HepG2 (cell line): ENCODE measurements around the gene ACAP1. TPM values are rescaled to one million over a fixed set of nuclear protein-coding genes. Genes with fewer than 3 reads are reported as not detected.

Experiments
- CENPX ChIP-seq: sonication (generic); formaldehyde crosslinking; IDR thresholded peaks from 2 replicates; pipeline ENCODE4 v1.9.0; 2021; ENCODE audit warnings: mild to moderate bottlenecking, missing genetic modification reagents, moderate library complexity
- FIP1L1 ChIP-seq: fragments of 200-400 bp; formaldehyde crosslinking; IDR thresholded peaks from 2 replicates; pipeline ENCODE4 v1.6.1; 2018; ENCODE audit warnings: low read depth, mild to moderate bottlenecking, low read length, moderate library complexity, borderline replicate concordance; ENCODE audit not compliant: insufficient read depth
- FOXO1 ChIP-seq: sonication (generic); formaldehyde crosslinking; IDR thresholded peaks from 2 replicates; pipeline ENCODE4 v1.4.0; 2020; ENCODE audit warnings: missing genetic modification reagents
- FOXP1 ChIP-seq, 2 experiments: fragments of 450-650 bp in 1 of 2; IDR thresholded peaks; 2 replicates each; pipeline ENCODE4 v1.6.1; 2017 to 2018; ENCODE audit warnings: antibody characterized with exemption in 1 of 2
- MAFK ChIP-seq, 2 experiments: IDR thresholded peaks in 1 of 2; conservative IDR thresholded peaks in 1 of 2; 2 replicates each; pipeline ENCODE4 v1.6.1; 2011; ENCODE audit warnings: improper control_type of control experiment in 2 of 2, low read length in 2 of 2
- MBNL3 ChIP-seq: fragments of 250-450 bp; sonication (Bioruptor Pico); conservative IDR thresholded peaks from 2 replicates; pipeline ENCODE4 v1.8.0; 2022; ENCODE audit warnings: mild to moderate bottlenecking, inconsistent platforms
- MTA1 ChIP-seq: sonication (generic); formaldehyde crosslinking; IDR thresholded peaks from 2 replicates; pipeline ENCODE4 v1.4.0; 2020; ENCODE audit warnings: missing genetic modification reagents, mild to moderate bottlenecking, borderline replicate concordance
- PTBP1 ChIP-seq: fragments of 200-400 bp; formaldehyde crosslinking; IDR thresholded peaks from 2 replicates; pipeline ENCODE4 v1.6.1; 2018; ENCODE audit warnings: low read length, low read depth; ENCODE audit not compliant: poor library complexity, severe bottlenecking
- RELA ChIP-seq: sonication (generic); formaldehyde crosslinking; IDR thresholded peaks from 2 replicates; pipeline ENCODE4 v1.4.0; 2020; ENCODE audit warnings: missing genetic modification reagents
- RXRA ChIP-seq: sonication (generic); formaldehyde crosslinking; IDR thresholded peaks from 2 replicates; pipeline ENCODE4 v1.5.1; 2020; ENCODE audit warnings: missing genetic modification reagents
- SIX4 ChIP-seq: sonication (generic); formaldehyde crosslinking; IDR thresholded peaks from 2 replicates; pipeline ENCODE4 v1.4.0; 2020; ENCODE audit warnings: missing genetic modification reagents
- ZNF224 ChIP-seq: sonication (generic); formaldehyde crosslinking; IDR thresholded peaks from 2 replicates; pipeline ENCODE4 v1.5.0; 2020; ENCODE audit warnings: mild to moderate bottlenecking, missing genetic modification reagents
- ZNF225 ChIP-seq: sonication (generic); formaldehyde crosslinking; IDR thresholded peaks from 2 replicates; pipeline ENCODE4 v1.4.0; 2020; ENCODE audit warnings: mild to moderate bottlenecking, missing genetic modification reagents
- ZNF296 ChIP-seq: sonication (generic); formaldehyde crosslinking; conservative IDR thresholded peaks from 2 replicates; pipeline ENCODE4 v1.5.0; 2020; ENCODE audit warnings: mild to moderate bottlenecking, missing genetic modification reagents
- ZNF326 ChIP-seq: sonication (generic); formaldehyde crosslinking; IDR thresholded peaks from 2 replicates; pipeline ENCODE4 v1.4.0; 2020; ENCODE audit warnings: missing genetic modification reagents, borderline replicate concordance
- ZNF484 ChIP-seq: sonication (generic); formaldehyde crosslinking; IDR thresholded peaks from 2 replicates; pipeline ENCODE4 v1.5.1; 2020; ENCODE audit warnings: mild to moderate bottlenecking, low read depth, missing genetic modification reagents, borderline replicate concordance
- ZNF550 ChIP-seq: sonication (generic); formaldehyde crosslinking; IDR thresholded peaks from 2 replicates; pipeline ENCODE4 v1.4.0; 2020; ENCODE audit warnings: mild to moderate bottlenecking, missing genetic modification reagents, borderline replicate concordance
- ZNF552 ChIP-seq: sonication (generic); formaldehyde crosslinking; IDR thresholded peaks from 2 replicates; pipeline ENCODE4 v1.9.0; 2022; ENCODE audit warnings: missing genetic modification reagents, mild to moderate bottlenecking, borderline replicate concordance
- ZNF619 ChIP-seq: sonication (generic); formaldehyde crosslinking; IDR thresholded peaks from 2 replicates; pipeline ENCODE4 v1.4.0; 2020; ENCODE audit warnings: mild to moderate bottlenecking, missing genetic modification reagents
- ZSCAN25 ChIP-seq: sonication (generic); formaldehyde crosslinking; IDR thresholded peaks from 2 replicates; pipeline ENCODE4 v1.8.0; 2022; ENCODE audit warnings: mild to moderate bottlenecking, missing genetic modification reagents
- polyA plus RNA-seq, 8 experiments: library from polyadenylated mRNA; depleted of rRNA in 3 of 8; stranded (reverse) in 7 of 8; unstranded in 1 of 8; fragments of >200 nt; fragmentation: Illumina TruSeq in 4 of 8; extraction: Trizol in 4 of 8; gene quantifications; 2 replicates each; pipeline versions ENCODE4 v1.2.1 to v1.2.3, GENCODE V29; 2011 to 2016; ENCODE audit warnings: low read depth in 4 of 8, missing spikeins in 1 of 8, mixed read lengths in 1 of 8; ENCODE audit not compliant: insufficient read depth in 1 of 8
- total RNA-seq, 5 experiments: library from RNA; depleted of rRNA; stranded (reverse); fragments of >200 nt; fragmentation: Illumina TruSeq; extraction: Trizol; gene quantifications; 2 replicates each; pipeline ENCODE4 v1.2.3, GENCODE V29; 2016; ENCODE audit warnings: low read depth in 1 of 5
- TF ChIP-seq, protein P1 (sequence below): sonication (generic); formaldehyde crosslinking; IDR thresholded peaks from 2 replicates; pipeline ENCODE4 v1.4.0; 2020; ENCODE audit warnings: missing genetic modification reagents
- TF ChIP-seq, protein P2 (sequence below): sonication (generic); formaldehyde crosslinking; conservative IDR thresholded peaks from 2 replicates; pipeline ENCODE4 v1.4.0; 2020; ENCODE audit warnings: missing genetic modification reagents
- TF ChIP-seq, protein P3 (sequence below): sonication (generic); formaldehyde crosslinking; IDR thresholded peaks from 2 replicates; pipeline ENCODE4 v1.8.1; 2023; ENCODE audit warnings: mild to moderate bottlenecking, missing genetic modification reagents, borderline replicate concordance
- TF ChIP-seq, protein P4 (sequence below): sonication (generic); formaldehyde crosslinking; IDR thresholded peaks from 2 replicates; pipeline ENCODE4 v1.5.0; 2020; ENCODE audit warnings: mild to moderate bottlenecking, missing genetic modification reagents

ACAP1 gene
- total and polyA plus RNA-seq, 2 of the 13 experiments (the other 11 are each of a cell fraction or from before 2014, with no cell fraction given), result 1.3 to 2.5 TPM

DNA sequence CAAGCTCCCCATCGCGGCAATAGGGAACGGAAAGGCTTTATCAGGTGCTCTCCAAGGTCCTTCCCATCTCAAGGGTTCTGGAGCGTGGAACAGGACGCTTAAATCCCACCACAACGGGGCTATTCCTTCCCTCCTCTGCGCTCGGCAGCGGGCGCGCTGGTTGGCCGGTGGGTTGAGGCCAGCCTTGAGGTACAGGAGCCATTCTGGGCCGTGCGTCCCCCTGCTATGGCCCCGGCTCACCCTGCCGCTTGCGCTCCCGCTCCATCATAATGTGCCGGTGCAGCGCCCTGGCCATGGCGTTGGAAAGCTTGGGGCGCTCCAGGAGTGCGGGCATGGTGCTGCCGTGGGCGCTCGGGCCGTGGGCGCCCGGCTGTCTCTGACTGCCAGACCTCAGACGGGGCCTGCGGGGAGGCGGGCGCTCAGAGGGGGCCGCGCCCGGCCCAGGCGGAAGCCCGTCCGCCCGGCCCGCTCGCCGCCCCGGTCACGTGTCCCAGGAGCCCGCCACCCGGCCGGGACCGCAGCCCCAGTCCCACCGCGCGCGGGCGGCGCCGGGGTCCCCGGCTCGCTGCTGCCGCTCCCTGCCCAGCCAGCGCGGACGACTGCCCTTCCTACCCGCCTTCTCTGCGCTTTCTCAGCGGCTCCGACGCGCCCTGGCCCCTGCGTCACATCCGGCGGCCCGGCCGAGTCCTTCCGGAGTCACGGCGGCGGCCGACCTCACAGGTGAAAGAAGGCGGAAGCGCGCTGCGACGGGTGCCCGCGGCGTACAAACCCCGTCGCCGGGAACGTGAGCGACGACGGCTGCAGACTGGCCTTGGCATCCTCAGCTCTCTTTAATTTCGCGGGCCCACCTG lies 21.4 kb upstream of the ACAP1 start, which contains the start of gene GPS2 (continued):
- TF ChIP-seq, protein P1, sequence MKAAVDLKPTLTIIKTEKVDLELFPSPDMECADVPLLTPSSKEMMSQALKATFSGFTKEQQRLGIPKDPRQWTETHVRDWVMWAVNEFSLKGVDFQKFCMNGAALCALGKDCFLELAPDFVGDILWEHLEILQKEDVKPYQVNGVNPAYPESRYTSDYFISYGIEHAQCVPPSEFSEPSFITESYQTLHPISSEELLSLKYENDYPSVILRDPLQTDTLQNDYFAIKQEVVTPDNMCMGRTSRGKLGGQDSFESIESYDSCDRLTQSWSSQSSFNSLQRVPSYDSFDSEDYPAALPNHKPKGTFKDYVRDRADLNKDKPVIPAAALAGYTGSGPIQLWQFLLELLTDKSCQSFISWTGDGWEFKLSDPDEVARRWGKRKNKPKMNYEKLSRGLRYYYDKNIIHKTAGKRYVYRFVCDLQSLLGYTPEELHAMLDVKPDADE (CRISPR knock-in tag), result no peak
- TF ChIP-seq ZNF296 (CRISPR knock-in tag) (0 out of 2 replicates have a peak, but pooled peaks have one; percentile 42), MAFK (conservative IDR thresholded peaks at IDR 0.05 in 1 of 2, IDR thresholded peaks at IDR 0.05 in 1 of 2; ENCODE audit: low read length in 2 of 2) (no peak), ZSCAN25 (CRISPR knock-in tag) (0 out of 2 replicates have a peak, but pooled peaks have one; percentile 27), MBNL3 (no peak), ZNF484 (CRISPR knock-in tag) (no peak), FIP1L1 (no peak), FOXP1 (IDR thresholded peaks at IDR 0.05) (no peak), FOXP1 (CRISPR knock-in tag; IDR thresholded peaks at IDR 0.05) (no peak), SIX4 (CRISPR knock-in tag) (0 out of 2 replicates have a peak, but pooled peaks have one; percentile 38), PTBP1 (no peak), ZNF552 (0 out of 2 replicates have a peak, but pooled peaks have one; percentile 32), CENPX (CRISPR knock-in tag) (no peak), ZNF326 (CRISPR knock-in tag) (no peak), ZNF224 (CRISPR knock-in tag) (no peak), RXRA (CRISPR knock-in tag) (peak; percentile 79), ZNF619 (CRISPR knock-in tag) (no peak), MTA1 (peak; percentile 78; the same call in 1 of the 2 replicates), RELA (CRISPR knock-in tag) (no peak), ZNF550 (no peak), ZNF225 (CRISPR knock-in tag) (no peak; the same call in 1 of the 2 replicates), FOXO1 (peak; percentile 55; the same call in 1 of the 2 replicates)
- TF ChIP-seq, protein P2, sequence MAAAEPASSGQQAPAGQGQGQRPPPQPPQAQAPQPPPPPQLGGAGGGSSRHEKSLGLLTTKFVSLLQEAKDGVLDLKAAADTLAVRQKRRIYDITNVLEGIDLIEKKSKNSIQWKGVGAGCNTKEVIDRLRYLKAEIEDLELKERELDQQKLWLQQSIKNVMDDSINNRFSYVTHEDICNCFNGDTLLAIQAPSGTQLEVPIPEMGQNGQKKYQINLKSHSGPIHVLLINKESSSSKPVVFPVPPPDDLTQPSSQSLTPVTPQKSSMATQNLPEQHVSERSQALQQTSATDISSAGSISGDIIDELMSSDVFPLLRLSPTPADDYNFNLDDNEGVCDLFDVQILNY, result peak; percentile 69
- TF ChIP-seq, protein P3, sequence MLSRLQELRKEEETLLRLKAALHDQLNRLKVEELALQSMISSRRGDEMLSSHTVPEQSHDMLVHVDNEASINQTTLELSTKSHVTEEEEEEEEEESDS, result peak; percentile 91; the same call in 1 of the 2 replicates
- TF ChIP-seq, protein P4, sequence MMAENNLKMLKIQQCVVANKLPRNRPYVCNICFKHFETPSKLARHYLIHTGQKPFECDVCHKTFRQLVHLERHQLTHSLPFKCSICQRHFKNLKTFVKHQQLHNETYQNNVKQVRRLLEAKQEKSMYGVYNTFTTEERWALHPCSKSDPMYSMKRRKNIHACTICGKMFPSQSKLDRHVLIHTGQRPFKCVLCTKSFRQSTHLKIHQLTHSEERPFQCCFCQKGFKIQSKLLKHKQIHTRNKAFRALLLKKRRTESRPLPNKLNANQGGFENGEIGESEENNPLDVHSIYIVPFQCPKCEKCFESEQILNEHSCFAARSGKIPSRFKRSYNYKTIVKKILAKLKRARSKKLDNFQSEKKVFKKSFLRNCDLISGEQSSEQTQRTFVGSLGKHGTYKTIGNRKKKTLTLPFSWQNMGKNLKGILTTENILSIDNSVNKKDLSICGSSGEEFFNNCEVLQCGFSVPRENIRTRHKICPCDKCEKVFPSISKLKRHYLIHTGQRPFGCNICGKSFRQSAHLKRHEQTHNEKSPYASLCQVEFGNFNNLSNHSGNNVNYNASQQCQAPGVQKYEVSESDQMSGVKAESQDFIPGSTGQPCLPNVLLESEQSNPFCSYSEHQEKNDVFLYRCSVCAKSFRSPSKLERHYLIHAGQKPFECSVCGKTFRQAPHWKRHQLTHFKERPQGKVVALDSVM (CRISPR knock-in tag), result no peak
